ENCODE results near the gene MND1. TPM values are rescaled to one million over a fixed set of nuclear protein-coding genes. Genes with fewer than 3 reads are reported as not detected.

The MND1 gene
- total RNA-seq, 2 experiments from 2014 or later = 25.2 to 33.6 TPM

- H3K4me3 Mint-ChIP-seq = no peak overlapping the region
- no peaks in the 10 kb centered on the region for H3K9me3 Mint-ChIP-seq (ENCODE audit: low read depth)
- CTCF ChIA-PET = interaction anchor here (4.4 kb wide), 1 partner anchor 30 kb away, joined by 52 read pairs; no protein-coding TSS in a partner anchor
- ATAC-seq (no peak), DNase-seq (no peak)
- peaks cover 25% of the 10 kb centered on the region for H3K4me1 Mint-ChIP-seq
- H3K27ac Mint-ChIP-seq = no peak overlapping the region
- H3K27me3 Mint-ChIP-seq = peaks cover 5% of the 10 kb centered on the region
- H3K36me3 Mint-ChIP-seq = peaks cover 8% of the 10 kb centered on the region
These were observed 119.6 kb downstream of the MND1 start for GRCh38 chr4:153464068-153464467.

Other genes with a start within 250 kb of the MND1 start
- not detected for gene TRIM2, start 140.2 kb upstream of the MND1 start, total RNA-seq
- gene TMEM131L, start 121.7 kb downstream of the MND1 start, total RNA-seq = 10 to 100 TPM; 29.2 to 34.0 TPM

All from activated CD8-positive, alpha-beta memory T cell treated with anti-CD3 and anti-CD28 coated beads, Interleukin-2, amount 10 ng/mL, durations not matched to agents 7 days and 5 days (primary cell).